OCI-LY7 (cell line): ENCODE measurements around the gene OSBPL3. TPM values are rescaled to one million over a fixed set of nuclear protein-coding genes. Genes with fewer than 3 reads are reported as not detected.

Source experiments
- BruUV-seq: library from RNA; stranded (reverse); fragments of 400-500 nt; replicated peaks from 2 replicates; lab custom pipeline; 2021; lab: Mats Ljungman, UMichigan
- CTCF ChIA-PET: fragments of 300-600 bp; sonication (Branson Sonifier 250); formaldehyde crosslinking; loops from one replicate; lab custom pipeline; 2022; ENCODE audit warnings: antibody characterized with exemption; ENCODE audit not compliant: unreplicated experiment; lab: Charles Lee
- POLR2A ChIA-PET: fragments of 300-600 bp; sonication (Branson Sonifier 250); formaldehyde crosslinking; loops from one replicate; lab custom pipeline; 2022; ENCODE audit warnings: antibody characterized with exemption; lab: Charles Lee
- DNase-seq: peaks from one replicate; pipeline ENCODE4 v3.0.0-alpha.2; 2015; ENCODE audit warnings: low spot score
- H2AFZ ChIP-seq: fragments of 200-600 bp; sonication (generic), shearing (Covaris generic); 2 replicates; pipeline ENCODE4 v1.6.1; 2014; ENCODE audit warnings: mild to moderate bottlenecking, antibody characterized with exemption, low read length, moderate library complexity
- H3K27ac ChIP-seq: fragments of 200-600 bp; sonication (generic); 2 replicates; pipeline ENCODE4 v1.5.1; 2014; ENCODE audit warnings: mixed run types, low read depth, mild to moderate bottlenecking, moderate library complexity, low read length, inconsistent platforms; ENCODE audit not compliant: poor library complexity, severe bottlenecking
- H3K36me3 ChIP-seq: fragments of 200-600 bp; sonication (generic); 2 replicates; pipeline ENCODE4 v1.6.1; 2014; ENCODE audit warnings: mild to moderate bottlenecking, antibody characterized with exemption, low read length, moderate library complexity, mixed read lengths; ENCODE audit not compliant: insufficient read depth
- H3K4me1 ChIP-seq: fragments of 200-600 bp; sonication (generic); 2 replicates; pipeline ENCODE4 v1.5.1; 2014; ENCODE audit warnings: mild to moderate bottlenecking, low read length; ENCODE audit not compliant: insufficient read depth, poor library complexity, severe bottlenecking
- H3K4me2 ChIP-seq: fragments of 200-600 bp; sonication (generic); 2 replicates; pipeline ENCODE4 v1.6.1; 2014; ENCODE audit warnings: mild to moderate bottlenecking, low read length
- H3K4me3 ChIP-seq: fragments of 200-600 bp; sonication (generic); 2 replicates; pipeline ENCODE4 v1.5.1; 2014; ENCODE audit warnings: mild to moderate bottlenecking, low read depth, low read length; ENCODE audit not compliant: poor library complexity, severe bottlenecking
- H3K79me2 ChIP-seq: fragments of 200-600 bp; sonication (generic); 2 replicates; pipeline ENCODE4 v1.6.1; 2016; ENCODE audit warnings: low read depth, mild to moderate bottlenecking, low read length, moderate library complexity, mixed read lengths; ENCODE audit not compliant: insufficient read depth
- H3K9me2 ChIP-seq: fragments of 200-600 bp; sonication (generic); 2 replicates; pipeline ENCODE4 v1.6.1; 2016; ENCODE audit warnings: mild to moderate bottlenecking, low read length, mixed read lengths; ENCODE audit not compliant: insufficient read depth
- H3K9me3 ChIP-seq: fragments of 200-600 bp; sonication (generic); 2 replicates; pipeline ENCODE4 v1.6.1; 2014; ENCODE audit warnings: mild to moderate bottlenecking, mixed run types, low read length, mixed read lengths
- H4K20me1 ChIP-seq: fragments of 200-600 bp; sonication (generic); 2 replicates; pipeline ENCODE4 v1.6.1; 2014; ENCODE audit warnings: mild to moderate bottlenecking, antibody characterized with exemption, low read length, moderate library complexity, mixed read lengths; ENCODE audit not compliant: insufficient read depth
- CTCF ChIP-seq: fragments of 200-600 bp; sonication (generic); conservative IDR thresholded peaks from 2 replicates; pipeline ENCODE4 v1.5.1; 2014; ENCODE audit warnings: mild to moderate bottlenecking, antibody characterized with exemption, low read length, moderate library complexity, mixed read lengths
- EZH2phosphoT487 ChIP-seq: fragments of 200-600 bp; sonication (generic); IDR thresholded peaks from 2 replicates; pipeline ENCODE4 v1.6.1; 2018; ENCODE audit warnings: low read depth, borderline replicate concordance, mild to moderate bottlenecking, mixed run types, antibody characterized with exemption, low read length, moderate library complexity, mixed read lengths
- intact Hi-C: fragments of 100-400 bp; cut with micrococcal nuclease; formaldehyde crosslinking; loops from one replicate; pipeline ENCODE4 v1.10.0; 2022; ENCODE audit not compliant: unreplicated experiment
- total RNA-seq, 2 experiments: library from RNA; depleted of rRNA in 1 of 2; stranded (reverse); fragments of >200 nt in 1 of 2; shearing (Covaris generic) in 1 of 2; gene quantifications; 2 replicates each; pipeline ENCODE4 v1.2.3, GENCODE V29; 2014 to 2022

OSBPL3 gene
- total RNA-seq, 2 experiments from 2014 or later, result 28.7 to 79.9 TPM

- ChIA-PET CTCF (no interaction called here), POLR2A (interaction anchor here (0.6 kb wide), 1 partner anchor 153 kb away, joined by 3 read pairs; no protein-coding TSS in a partner anchor)
- no peaks in the 10 kb centered on the region for H4K20me1 ChIP-seq
- no TSS peak for BruUV-seq
- peaks cover 96% of the 10 kb centered on the region for H3K36me3 ChIP-seq
- no peak overlapping the region for H3K4me2 ChIP-seq
- H3K9me3 ChIP-seq, result no peaks in the 10 kb centered on the region
- H3K4me1 ChIP-seq, result peaks cover 3% of the 10 kb centered on the region
- intact Hi-C loops, result no loop called here
- no peak overlapping the region for H3K4me3 ChIP-seq
- no peak overlapping the region for H2AFZ ChIP-seq
- H3K79me2 ChIP-seq, result no peaks in the 10 kb centered on the region
- no peak for TF ChIP-seq EZH2phosphoT487
- no peak for TF ChIP-seq CTCF
- DNase-seq, result no peak
- H3K9me2 ChIP-seq, result no peaks in the 10 kb centered on the region
- H3K27ac ChIP-seq, result no peak overlapping the region
Observed at GRCh38 chr7:24808518-24808917, 171.5 kb downstream of the OSBPL3 start.

- intact Hi-C loops, result no loop called here
- Histone ChIP-seq H3K36me3 (peaks cover 96% of the 10 kb centered on the region), H4K20me1 (no peaks in the 10 kb centered on the region), H3K9me2 (no peaks in the 10 kb centered on the region), H3K79me2 (no peaks in the 10 kb centered on the region), H3K4me3 (no peak overlapping the region), H3K4me2 (no peak overlapping the region), H2AFZ (no peak overlapping the region), H3K27ac (no peak overlapping the region), H3K9me3 (no peaks in the 10 kb centered on the region), H3K4me1 (no peaks in the 10 kb centered on the region)
- TF ChIP-seq CTCF (no peak), EZH2phosphoT487 (no peak)
- no peak for DNase-seq
- no TSS peak for BruUV-seq
- ChIA-PET POLR2A (no interaction called here), CTCF (no interaction called here)
Observed at GRCh38 chr7:24802300-24802699, 177.7 kb downstream of the OSBPL3 start.

- no peaks in the 10 kb centered on the region for H3K4me1 ChIP-seq
- ChIA-PET POLR2A (no interaction called here), CTCF (no interaction called here)
- BruUV-seq, result no TSS peak
- no peaks in the 10 kb centered on the region for H3K9me2 ChIP-seq
- no peak overlapping the region for H3K4me3 ChIP-seq
- no peak overlapping the region for H3K27ac ChIP-seq
- no peak overlapping the region for H2AFZ ChIP-seq
- TF ChIP-seq CTCF, result no peak
- no peak for TF ChIP-seq EZH2phosphoT487
- no peak for DNase-seq
- intact Hi-C loops, result no loop called here
- H3K79me2 ChIP-seq, result no peaks in the 10 kb centered on the region
- H3K4me2 ChIP-seq, result no peak overlapping the region
- H4K20me1 ChIP-seq, result no peaks in the 10 kb centered on the region
- peaks cover 98% of the 10 kb centered on the region for H3K36me3 ChIP-seq
- no peaks in the 10 kb centered on the region for H3K9me3 ChIP-seq
Observed at GRCh38 chr7:24801883-24802282, 178.1 kb downstream of the OSBPL3 start.
